ENCODE measurements around the gene ZNF846. TPM values are rescaled to one million over a fixed set of nuclear protein-coding genes. Genes with fewer than 3 reads are reported as not detected.

The ZNF846 gene
- total RNA-seq, 1 experiment from 2014 or later, result 5.3 TPM

- no peaks in the 10 kb centered on the region for H3K27me3 Mint-ChIP-seq (ENCODE audit: insufficient read depth, unreplicated experiment)
- no peak overlapping the region for H3K4me3 Mint-ChIP-seq (ENCODE audit: unreplicated experiment)
- peaks cover 15% of the 10 kb centered on the region for H3K4me1 Mint-ChIP-seq (ENCODE audit: low read depth, unreplicated experiment)
- no peaks in the 10 kb centered on the region for H3K9me3 Mint-ChIP-seq (ENCODE audit: unreplicated experiment)
- Histone ChIP-seq H3K27me3 (replicated peaks; ENCODE audit: control insufficient read depth, insufficient read depth, low read length) (no peaks in the 10 kb centered on the region), H3K9me3 (no peaks in the 10 kb centered on the region), H3K36me3 (ENCODE audit: control insufficient read depth, insufficient read depth, low read length) (no peaks in the 10 kb centered on the region; the same call in 1 of the 2 replicates), H3K4me1 (peaks cover 11% of the 10 kb centered on the region), H3K4me3 (ENCODE audit: low read depth, low read length) (no peak overlapping the region)
- ChIA-PET CTCF (no interaction called here), POLR2A (no interaction called here)
- TF ChIP-seq, protein P1, sequence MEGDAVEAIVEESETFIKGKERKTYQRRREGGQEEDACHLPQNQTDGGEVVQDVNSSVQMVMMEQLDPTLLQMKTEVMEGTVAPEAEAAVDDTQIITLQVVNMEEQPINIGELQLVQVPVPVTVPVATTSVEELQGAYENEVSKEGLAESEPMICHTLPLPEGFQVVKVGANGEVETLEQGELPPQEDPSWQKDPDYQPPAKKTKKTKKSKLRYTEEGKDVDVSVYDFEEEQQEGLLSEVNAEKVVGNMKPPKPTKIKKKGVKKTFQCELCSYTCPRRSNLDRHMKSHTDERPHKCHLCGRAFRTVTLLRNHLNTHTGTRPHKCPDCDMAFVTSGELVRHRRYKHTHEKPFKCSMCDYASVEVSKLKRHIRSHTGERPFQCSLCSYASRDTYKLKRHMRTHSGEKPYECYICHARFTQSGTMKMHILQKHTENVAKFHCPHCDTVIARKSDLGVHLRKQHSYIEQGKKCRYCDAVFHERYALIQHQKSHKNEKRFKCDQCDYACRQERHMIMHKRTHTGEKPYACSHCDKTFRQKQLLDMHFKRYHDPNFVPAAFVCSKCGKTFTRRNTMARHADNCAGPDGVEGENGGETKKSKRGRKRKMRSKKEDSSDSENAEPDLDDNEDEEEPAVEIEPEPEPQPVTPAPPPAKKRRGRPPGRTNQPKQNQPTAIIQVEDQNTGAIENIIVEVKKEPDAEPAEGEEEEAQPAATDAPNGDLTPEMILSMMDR (IDR thresholded peaks at IDR 0.05; ENCODE audit: insufficient read depth in 1 of 2, low read depth in 1 of 2, low read length in 1 of 2, severe bottlenecking in 1 of 2, unreplicated experiment in 1 of 2), result no peak
- no peak for DNase-seq
- intact Hi-C loops (cut with micrococcal nuclease; ENCODE audit: unreplicated experiment), result no loop called here
- H3K27ac Mint-ChIP-seq (ENCODE audit: unreplicated experiment), result no peak overlapping the region
- H3K36me3 Mint-ChIP-seq (ENCODE audit: insufficient read depth, unreplicated experiment), result peaks cover 23% of the 10 kb centered on the region
- no TSS peak for BruUV-seq (replicated peaks)
Observed at GRCh38 chr19:9782338-9782737, 13.8 kb upstream of the ZNF846 start.

DNA sequence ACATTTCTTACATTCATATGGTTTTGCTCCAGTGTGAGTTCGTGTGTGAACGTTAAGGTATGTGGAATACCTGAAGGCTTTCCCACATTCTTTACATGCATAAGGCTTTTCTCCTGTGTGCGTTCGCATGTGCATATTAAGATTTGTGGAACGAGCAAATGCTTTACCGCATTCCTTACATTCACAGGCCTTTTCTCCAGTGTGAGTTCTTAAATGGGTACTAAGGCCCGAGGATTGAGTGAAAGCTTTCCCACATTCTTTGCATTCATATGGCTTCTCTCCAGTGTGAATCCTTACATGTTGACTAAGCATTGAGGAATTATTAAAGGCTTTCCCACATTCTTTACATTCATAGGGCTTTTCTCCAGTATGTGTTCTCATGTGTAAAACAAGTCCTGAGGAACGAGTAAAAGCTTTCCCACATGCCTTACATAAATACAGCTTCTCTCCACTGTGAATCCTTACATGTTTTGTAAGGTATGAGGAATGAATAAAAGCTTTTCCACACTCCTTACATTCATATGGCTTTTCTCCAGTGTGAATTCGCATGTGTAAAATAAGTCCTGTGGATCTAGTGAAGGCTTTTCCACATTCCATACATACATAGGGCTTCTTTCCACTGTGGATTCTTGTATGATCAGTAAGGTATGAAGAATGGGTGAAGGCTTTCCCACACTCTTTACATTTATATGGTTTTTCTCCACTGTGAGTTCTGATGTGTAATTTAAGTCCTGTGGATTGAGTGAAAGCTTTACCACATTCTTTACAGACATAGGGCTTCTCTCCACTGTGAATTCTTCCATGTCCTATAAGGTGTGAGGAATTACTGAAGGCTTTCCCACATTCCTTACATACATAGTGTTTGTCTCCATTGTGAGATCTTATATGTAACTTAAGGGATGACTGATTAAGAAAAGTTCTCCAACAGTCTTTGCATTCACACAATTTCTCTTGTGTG, 10.7 kb downstream of the ZNF846 start:
- BruUV-seq (replicated peaks), result no TSS peak
- ChIA-PET POLR2A (no interaction called here), CTCF (no interaction called here)
- intact Hi-C loops (cut with micrococcal nuclease; ENCODE audit: unreplicated experiment), result no loop called here
- H3K9me3 ChIP-seq, result peaks cover 19% of the 10 kb centered on the region
- no peak overlapping the region for H3K4me3 ChIP-seq (ENCODE audit: low read depth, low read length)
- no peaks in the 10 kb centered on the region for H3K27me3 ChIP-seq (replicated peaks; ENCODE audit: control insufficient read depth, insufficient read depth, low read length)
- no peaks in the 10 kb centered on the region for H3K36me3 ChIP-seq (ENCODE audit: control insufficient read depth, insufficient read depth, low read length)
- H3K36me3 Mint-ChIP-seq (ENCODE audit: insufficient read depth, unreplicated experiment), result no peaks in the 10 kb centered on the region
- H3K4me1 Mint-ChIP-seq (ENCODE audit: low read depth, unreplicated experiment), result no peaks in the 10 kb centered on the region
- H3K27me3 Mint-ChIP-seq (ENCODE audit: insufficient read depth, unreplicated experiment), result no peaks in the 10 kb centered on the region
- no peak for DNase-seq
- peaks cover 8% of the 10 kb centered on the region for H3K9me3 Mint-ChIP-seq (ENCODE audit: unreplicated experiment)
- H3K4me1 ChIP-seq, result no peaks in the 10 kb centered on the region
- TF ChIP-seq, protein P1 (IDR thresholded peaks at IDR 0.05; ENCODE audit: insufficient read depth in 1 of 2, low read depth in 1 of 2, low read length in 1 of 2, severe bottlenecking in 1 of 2, unreplicated experiment in 1 of 2), result no peak
- H3K4me3 Mint-ChIP-seq (ENCODE audit: unreplicated experiment), result no peak overlapping the region
- no peak overlapping the region for H3K27ac Mint-ChIP-seq (ENCODE audit: unreplicated experiment)

DNA sequence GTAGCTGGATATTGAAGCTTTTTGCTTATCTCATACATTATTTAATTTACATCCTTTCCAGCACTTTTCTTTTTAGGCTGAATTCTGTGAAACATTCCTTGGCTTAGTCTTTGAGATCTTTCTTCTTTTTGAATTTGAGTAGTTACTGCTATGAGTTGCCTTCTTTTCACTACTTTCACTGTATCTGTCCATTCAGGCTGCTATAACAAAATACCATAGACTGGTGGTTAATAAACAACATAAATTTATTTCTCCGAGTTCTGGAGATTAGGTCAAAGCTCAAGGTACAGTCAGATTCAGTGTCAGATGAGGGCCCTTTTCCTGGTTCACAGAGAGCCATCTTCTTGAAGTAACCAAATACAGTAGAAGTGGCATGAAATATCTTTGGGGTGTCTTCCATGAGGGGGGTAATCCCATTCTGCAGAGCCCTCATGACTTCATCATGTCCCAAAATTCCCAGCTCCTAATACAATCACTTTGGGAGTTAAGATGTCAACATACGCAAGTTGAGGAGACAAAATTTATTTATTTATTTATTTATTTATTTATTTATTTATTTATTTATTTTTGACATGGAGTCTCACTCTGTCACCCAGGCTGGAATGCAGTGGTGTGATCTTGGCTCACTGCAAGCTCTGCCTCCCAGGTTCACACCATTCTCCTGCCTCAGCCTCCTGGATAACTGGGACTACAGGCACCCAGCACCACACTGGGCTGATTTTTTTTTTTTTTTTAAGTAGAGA, 15.7 kb downstream of the ZNF846 start:
- DNase-seq, result no peak
- Histone ChIP-seq H3K9me3 (peaks cover 13% of the 10 kb centered on the region), H3K4me1 (no peaks in the 10 kb centered on the region), H3K36me3 (ENCODE audit: control insufficient read depth, insufficient read depth, low read length) (no peaks in the 10 kb centered on the region), H3K27me3 (replicated peaks; ENCODE audit: control insufficient read depth, insufficient read depth, low read length) (no peaks in the 10 kb centered on the region), H3K4me3 (ENCODE audit: low read depth, low read length) (no peak overlapping the region)
- no peak overlapping the region for H3K4me3 Mint-ChIP-seq (ENCODE audit: unreplicated experiment)
- ChIA-PET POLR2A (no interaction called here), CTCF (no interaction called here)
- no peaks in the 10 kb centered on the region for H3K36me3 Mint-ChIP-seq (ENCODE audit: insufficient read depth, unreplicated experiment)
- no peaks in the 10 kb centered on the region for H3K27me3 Mint-ChIP-seq (ENCODE audit: insufficient read depth, unreplicated experiment)
- intact Hi-C loops (cut with micrococcal nuclease; ENCODE audit: unreplicated experiment), result no loop called here
- no peaks in the 10 kb centered on the region for H3K9me3 Mint-ChIP-seq (ENCODE audit: unreplicated experiment)
- no peaks in the 10 kb centered on the region for H3K4me1 Mint-ChIP-seq (ENCODE audit: low read depth, unreplicated experiment)
- TF ChIP-seq, protein P1 (IDR thresholded peaks at IDR 0.05; ENCODE audit: insufficient read depth in 1 of 2, low read depth in 1 of 2, low read length in 1 of 2, severe bottlenecking in 1 of 2, unreplicated experiment in 1 of 2), result no peak
- no peak overlapping the region for H3K27ac Mint-ChIP-seq (ENCODE audit: unreplicated experiment)
- BruUV-seq (replicated peaks), result no TSS peak
